Measurements from ENCODE around the gene CORO1C. TPM values are rescaled to one million over a fixed set of nuclear protein-coding genes. Genes with fewer than 3 reads are reported as not detected.

The CORO1C gene
- total and polyA plus RNA-seq, 2 donors (not counting 3 experiments of a cell fraction or from before 2014, with no cell fraction given) = 150 to 240 TPM

GRCh38 chr12:108770963-108771362, 39.6 kb upstream of the CORO1C start:
- no TSS peak for BruUV-seq (replicated peaks)

GRCh38 chr12:108770269-108770829, 39.0 kb upstream of the CORO1C start:
- Histone ChIP-seq H4K20me1 (replicated peaks; ENCODE audit: control insufficient read depth, extremely low read depth, insufficient read depth, low read length) (no peaks in the 10 kb centered on the region), H3K36me3 (ENCODE audit: control insufficient read depth in 2 of 2, extremely low read depth in 1 of 2, insufficient read depth in 2 of 2, low read length in 2 of 2) (no peaks in the 10 kb centered on the region), H3K27ac (ENCODE audit: insufficient read depth, low read depth, low read length) (no peak overlapping the region), H2AFZ (ENCODE audit: low read depth, low read length) (no peak overlapping the region), H3K4me2 (ENCODE audit: insufficient read depth, low read length) (no peak overlapping the region), H3K4me1 (ENCODE audit: control insufficient read depth, extremely low read depth, insufficient read depth, low read length) (no peaks in the 10 kb centered on the region), H3K9me3 (replicated peaks; ENCODE audit: control insufficient read depth, insufficient read depth, low read length) (no peaks in the 10 kb centered on the region), H3K4me3 (replicated peaks in 1 of 3; ENCODE audit: insufficient read depth in 1 of 3, low read depth in 1 of 3, low read length in 3 of 3) (no peak overlapping the region), H3K79me2 (ENCODE audit: control insufficient read depth, insufficient read depth, low read length) (no peaks in the 10 kb centered on the region), H3K9ac (replicated peaks; ENCODE audit: extremely low read depth, insufficient read depth, low read length) (no peak overlapping the region), H3K9me1 (replicated peaks; ENCODE audit: control insufficient read depth, extremely low read depth, insufficient read depth, low read length) (no peaks in the 10 kb centered on the region), H3K27me3 (ENCODE audit: control insufficient read depth in 2 of 2, insufficient read depth in 2 of 2, low read length in 2 of 2) (no peaks in the 10 kb centered on the region)
- no peak for FAIRE-seq
- ChIA-PET CTCF (interaction anchor here (1.0 to 1.4 kb wide), 2 partner anchors 80 to 85 kb away, joined by 3 read pairs; no protein-coding TSS in a partner anchor), POLR2A (no interaction called here)
- DNase-seq (ENCODE audit: low read depth, low spot score) = no peak
- BruUV-seq (replicated peaks) = no TSS peak
- dilution Hi-C loops (cut with MboI; ENCODE audit: extremely low pct_ligation_motif_present, low sequenced_read_pairs) (no loop called here), intact Hi-C loops (cut with micrococcal nuclease) (no loop called here)
- TF ChIP-seq MYC (IDR thresholded peaks at IDR 0.05; ENCODE audit: low read depth, low read length) (no peak), JUN (IDR thresholded peaks at IDR 0.05; ENCODE audit: borderline replicate concordance, insufficient read depth, insufficient read length, low read depth) (no peak), CTCF (IDR thresholded peaks at IDR 0.05; ENCODE audit: extremely low read depth in 1 of 2, insufficient read depth in 1 of 2, low read depth in 1 of 2, low read length in 2 of 2) (no peak), FOS (IDR thresholded peaks at IDR 0.05; ENCODE audit: borderline replicate concordance, insufficient read depth, low read length) (no peak), POLR2A (IDR thresholded peaks at IDR 0.05; ENCODE audit: low read depth, low read length) (no peak), GATA2 (IDR thresholded peaks at IDR 0.05; ENCODE audit: insufficient read depth, insufficient read length, low read depth, low read length) (no peak), POLR2AphosphoS5 (IDR thresholded peaks at IDR 0.05; ENCODE audit: insufficient read depth, low read depth, low read length) (no peak), MAX (IDR thresholded peaks at IDR 0.05; ENCODE audit: insufficient read depth, insufficient read length) (no peak), EZH2 (IDR thresholded peaks at IDR 0.05; ENCODE audit: borderline replicate concordance, low read depth, low read length, severe bottlenecking) (no peak)

More at GRCh38 chr12:108770963-108771362, 39.6 kb upstream of the CORO1C start:
- Histone ChIP-seq H2AFZ (ENCODE audit: low read depth, low read length) (no peak overlapping the region), H3K79me2 (ENCODE audit: control insufficient read depth, insufficient read depth, low read length) (no peaks in the 10 kb centered on the region), H3K9me1 (replicated peaks; ENCODE audit: control insufficient read depth, extremely low read depth, insufficient read depth, low read length) (no peaks in the 10 kb centered on the region), H3K9ac (replicated peaks; ENCODE audit: extremely low read depth, insufficient read depth, low read length) (no peak overlapping the region), H4K20me1 (replicated peaks; ENCODE audit: control insufficient read depth, extremely low read depth, insufficient read depth, low read length) (no peaks in the 10 kb centered on the region), H3K4me1 (ENCODE audit: control insufficient read depth, extremely low read depth, insufficient read depth, low read length) (no peaks in the 10 kb centered on the region), H3K9me3 (replicated peaks; ENCODE audit: control insufficient read depth, insufficient read depth, low read length) (no peaks in the 10 kb centered on the region), H3K4me3 (replicated peaks in 1 of 3; ENCODE audit: insufficient read depth in 1 of 3, low read depth in 1 of 3, low read length in 3 of 3) (no peak overlapping the region), H3K36me3 (ENCODE audit: control insufficient read depth in 2 of 2, extremely low read depth in 1 of 2, insufficient read depth in 2 of 2, low read length in 2 of 2) (no peaks in the 10 kb centered on the region), H3K4me2 (ENCODE audit: insufficient read depth, low read length) (no peak overlapping the region), H3K27me3 (ENCODE audit: control insufficient read depth in 2 of 2, insufficient read depth in 2 of 2, low read length in 2 of 2) (no peaks in the 10 kb centered on the region), H3K27ac (ENCODE audit: insufficient read depth, low read depth, low read length) (no peak overlapping the region)
- CTCF ChIA-PET = interaction anchor here (1.4 kb wide), 1 partner anchor 85 kb away, joined by 3 read pairs; no protein-coding TSS in a partner anchor
- POLR2A ChIA-PET = no interaction called here
- DNase-seq (ENCODE audit: low read depth, low spot score) (no peak), FAIRE-seq (no peak)
- TF ChIP-seq POLR2A (IDR thresholded peaks at IDR 0.05; ENCODE audit: low read depth, low read length) = no peak
- TF ChIP-seq JUN (IDR thresholded peaks at IDR 0.05; ENCODE audit: borderline replicate concordance, insufficient read depth, insufficient read length, low read depth) = no peak
- TF ChIP-seq FOS (IDR thresholded peaks at IDR 0.05; ENCODE audit: borderline replicate concordance, insufficient read depth, low read length) = no peak
- TF ChIP-seq GATA2 (IDR thresholded peaks at IDR 0.05; ENCODE audit: insufficient read depth, insufficient read length, low read depth, low read length) = no peak
- TF ChIP-seq EZH2 (IDR thresholded peaks at IDR 0.05; ENCODE audit: borderline replicate concordance, low read depth, low read length, severe bottlenecking) = no peak
- no peak for TF ChIP-seq MYC (IDR thresholded peaks at IDR 0.05; ENCODE audit: low read depth, low read length)
- TF ChIP-seq MAX (IDR thresholded peaks at IDR 0.05; ENCODE audit: insufficient read depth, insufficient read length) = no peak
- TF ChIP-seq POLR2AphosphoS5 (IDR thresholded peaks at IDR 0.05; ENCODE audit: insufficient read depth, low read depth, low read length) = no peak
- intact Hi-C loops (cut with micrococcal nuclease) = no loop called here
- dilution Hi-C loops (cut with MboI; ENCODE audit: extremely low pct_ligation_motif_present, low sequenced_read_pairs) = no loop called here

Data from endothelial cell of umbilical vein (primary cell).